IPS DF 19.7 (cell line): ENCODE data around the gene RABGGTA.
A peak's percentile ranks its signal among the peaks of the same experiment; 100 is the strongest.
"Not testable (repeated sequence)": the region's sequence is repeated elsewhere in the genome, so short reads cannot be mapped to it uniquely, and the experiment has no call there.

Source experiments
- DNase-seq: peaks from one replicate; pipeline ENCODE4 v3.0.0-alpha.2; 2013; ENCODE audit warnings: low read depth, low spot score

RABGGTA gene

DNA sequence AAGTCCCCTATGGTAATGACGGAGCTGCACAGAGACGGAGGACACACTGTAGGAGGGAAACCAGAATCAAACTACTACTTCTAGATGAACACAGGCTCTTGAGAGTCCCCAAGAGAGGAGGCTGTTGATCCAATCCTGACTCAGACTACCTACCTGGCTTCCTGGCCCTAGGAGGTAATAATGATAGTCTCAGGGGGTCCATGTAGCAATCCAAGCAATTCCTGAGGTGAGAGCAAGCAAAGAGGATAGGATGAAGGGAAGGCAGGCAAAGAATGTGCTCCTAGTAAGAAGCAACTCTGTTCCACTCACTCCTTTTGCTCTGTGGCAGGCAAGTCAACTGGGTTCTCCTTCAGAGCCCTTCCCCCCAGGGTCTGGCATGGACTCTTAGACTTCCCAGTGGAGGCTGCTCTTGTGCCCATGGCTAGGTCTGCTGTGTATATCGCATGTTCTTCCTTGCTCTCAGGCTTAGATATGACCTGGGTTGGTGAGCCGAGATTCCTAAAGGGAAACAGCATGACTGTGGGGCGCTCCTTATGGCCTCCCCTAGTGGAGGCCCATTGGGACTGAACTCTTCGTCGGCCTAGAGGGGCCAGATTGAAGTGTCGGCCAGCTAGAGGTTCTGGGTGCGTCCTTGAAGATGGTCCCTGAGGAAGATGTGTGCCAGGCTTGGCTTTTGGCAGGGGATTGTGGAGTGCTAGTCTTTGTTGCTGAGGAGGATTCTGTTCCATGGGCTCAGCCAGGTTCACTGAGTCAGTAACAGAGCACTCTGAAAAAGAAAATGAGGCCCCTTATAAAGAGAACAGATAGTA is 31.1 kb downstream of the RABGGTA start:
- no peak for DNase-seq

DNA sequence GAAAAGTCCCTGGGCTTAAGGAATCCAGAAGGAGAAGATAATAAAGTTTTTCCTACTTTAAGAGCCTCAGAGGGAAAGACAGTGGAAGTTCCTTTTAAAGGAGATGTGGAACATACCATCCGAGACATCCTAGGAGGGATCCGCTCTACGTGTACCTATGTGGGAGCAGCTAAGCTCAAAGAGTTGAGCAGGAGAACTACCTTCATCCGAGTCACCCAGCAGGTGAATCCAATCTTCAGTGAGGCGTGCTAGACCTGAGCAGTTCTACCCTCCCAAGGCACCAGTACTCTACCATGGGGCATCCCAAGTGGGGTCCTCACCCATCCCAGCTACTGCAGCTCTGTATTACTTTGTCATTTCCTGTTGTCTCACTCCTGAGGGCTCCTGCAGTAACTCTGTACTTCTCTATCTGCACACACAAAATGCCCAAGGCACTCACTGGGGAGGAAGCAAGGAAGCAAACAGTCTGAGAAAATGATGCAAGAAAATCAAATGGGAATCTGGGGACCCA is 32.8 kb downstream of the RABGGTA start:
- DNase-seq: no peak

DNA sequence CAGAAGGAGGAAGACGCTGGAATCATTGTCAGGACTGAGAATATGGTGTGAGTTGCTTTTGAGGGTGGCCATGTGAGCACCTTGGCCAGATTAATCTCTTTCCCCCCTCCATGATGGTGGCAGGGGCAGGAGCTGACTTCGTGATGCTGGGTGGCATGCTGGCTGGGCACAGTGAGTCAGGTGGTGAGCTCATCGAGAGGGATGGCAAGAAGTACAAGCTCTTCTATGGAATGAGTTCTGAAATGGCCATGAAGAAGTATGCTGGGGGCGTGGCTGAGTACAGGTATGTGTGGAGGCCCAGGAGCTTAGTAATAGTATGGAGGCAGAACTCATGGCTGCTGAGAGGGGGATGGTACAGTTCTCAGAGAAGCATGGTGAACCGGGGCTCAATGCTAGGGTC is 33.3 kb downstream of the RABGGTA start:
- DNase-seq: no peak

DNA sequence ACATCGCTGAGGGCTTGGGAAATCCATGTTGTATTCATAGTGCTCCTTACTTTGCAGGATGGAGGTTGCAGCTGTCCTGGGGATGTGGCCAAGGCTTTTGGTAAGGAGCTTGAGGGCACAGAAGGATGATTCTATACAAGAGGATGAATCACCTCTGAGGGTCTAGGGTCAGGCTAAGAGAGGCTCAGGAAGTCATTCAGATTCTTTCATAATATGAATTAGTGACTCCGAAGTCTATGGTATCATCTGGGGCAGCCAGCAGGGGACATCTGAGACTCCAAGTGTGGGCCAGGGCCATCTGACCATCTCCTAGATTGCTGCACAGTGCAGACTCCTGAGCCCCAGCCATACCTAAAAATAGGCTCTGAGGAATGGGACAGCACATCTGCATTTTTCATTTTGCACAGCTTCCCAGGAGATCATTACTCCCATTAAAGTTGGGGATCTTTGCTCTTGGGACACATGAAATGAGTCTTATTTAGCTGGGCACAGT is 33.9 kb downstream of the RABGGTA start:
- no peak for DNase-seq

DNA sequence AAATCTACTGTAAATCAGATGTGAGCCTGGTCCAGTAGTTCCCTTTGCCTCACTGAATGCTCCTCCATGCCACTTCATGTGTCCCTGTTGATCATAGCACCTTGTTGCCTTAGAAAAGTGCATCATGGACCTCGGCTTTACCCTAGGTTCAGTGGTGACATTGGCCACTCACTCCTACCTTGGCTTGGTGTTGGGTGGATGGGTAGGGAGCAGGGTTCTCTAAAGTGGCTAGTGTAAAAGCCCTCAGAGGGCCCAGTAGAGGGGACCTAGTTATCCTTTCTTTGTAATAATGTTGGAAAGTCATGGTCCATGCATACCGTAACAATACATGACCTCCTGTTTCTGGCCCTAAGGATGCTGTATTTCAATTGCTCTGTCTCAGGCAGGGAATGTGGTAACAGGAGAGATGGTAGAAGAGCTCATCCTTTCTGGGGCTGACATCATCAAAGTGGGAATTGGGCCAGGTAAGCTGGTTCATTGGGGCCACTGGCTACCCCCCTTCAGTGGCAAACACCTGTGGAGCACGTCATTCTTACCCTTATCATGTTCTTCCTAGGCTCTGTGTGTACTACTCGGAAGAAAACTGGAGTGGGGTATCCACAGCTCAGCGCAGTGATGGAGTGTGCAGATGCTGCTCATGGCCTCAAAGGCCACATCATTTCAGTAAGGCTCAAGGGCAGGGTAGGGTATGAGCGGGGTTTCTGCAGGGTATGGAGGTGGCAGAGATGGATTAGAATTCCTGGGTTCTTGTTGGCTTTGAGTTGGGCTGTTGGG is 34.5 kb downstream of the RABGGTA start:
- DNase-seq: no peak

DNA sequence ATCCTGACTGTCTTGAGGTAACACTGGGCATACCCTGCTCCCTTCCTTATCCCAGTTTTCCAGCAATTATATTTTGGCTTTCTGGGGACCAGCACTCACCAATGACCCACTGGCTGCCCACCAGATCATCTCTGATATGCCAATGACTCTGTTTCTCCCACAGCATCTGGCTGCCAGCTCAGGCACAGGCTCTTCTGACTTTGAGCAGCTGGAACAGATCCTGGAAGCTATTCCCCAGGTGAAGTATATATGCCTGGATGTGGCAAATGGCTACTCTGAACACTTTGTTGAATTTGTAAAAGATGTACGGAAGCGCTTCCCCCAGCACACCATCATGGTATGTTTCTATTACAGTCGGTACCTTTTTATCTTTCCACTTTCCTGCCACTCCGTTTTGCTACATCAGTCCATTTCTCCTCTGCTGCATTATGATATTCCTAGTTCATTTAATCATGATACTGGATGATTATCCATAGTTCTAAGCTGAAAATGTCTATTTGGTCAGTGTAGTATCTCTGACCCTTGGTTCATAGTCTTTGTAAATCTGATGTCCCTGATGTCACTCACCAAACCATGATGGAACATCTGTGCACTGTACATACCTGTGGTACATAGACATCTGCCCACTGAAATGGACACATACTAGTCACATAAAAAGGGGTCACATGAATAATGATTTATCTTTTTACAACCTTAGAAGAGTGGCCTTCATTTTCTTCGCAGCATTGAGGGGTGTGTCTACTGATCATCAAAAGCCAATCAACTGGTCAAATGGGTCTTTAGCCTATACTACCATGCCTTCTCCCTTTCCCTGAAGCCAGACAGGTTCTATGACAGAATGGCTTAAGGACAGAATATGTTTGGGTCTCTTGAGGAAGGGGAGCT is 35.4 kb downstream of the RABGGTA start:
- no peak for DNase-seq

DNA sequence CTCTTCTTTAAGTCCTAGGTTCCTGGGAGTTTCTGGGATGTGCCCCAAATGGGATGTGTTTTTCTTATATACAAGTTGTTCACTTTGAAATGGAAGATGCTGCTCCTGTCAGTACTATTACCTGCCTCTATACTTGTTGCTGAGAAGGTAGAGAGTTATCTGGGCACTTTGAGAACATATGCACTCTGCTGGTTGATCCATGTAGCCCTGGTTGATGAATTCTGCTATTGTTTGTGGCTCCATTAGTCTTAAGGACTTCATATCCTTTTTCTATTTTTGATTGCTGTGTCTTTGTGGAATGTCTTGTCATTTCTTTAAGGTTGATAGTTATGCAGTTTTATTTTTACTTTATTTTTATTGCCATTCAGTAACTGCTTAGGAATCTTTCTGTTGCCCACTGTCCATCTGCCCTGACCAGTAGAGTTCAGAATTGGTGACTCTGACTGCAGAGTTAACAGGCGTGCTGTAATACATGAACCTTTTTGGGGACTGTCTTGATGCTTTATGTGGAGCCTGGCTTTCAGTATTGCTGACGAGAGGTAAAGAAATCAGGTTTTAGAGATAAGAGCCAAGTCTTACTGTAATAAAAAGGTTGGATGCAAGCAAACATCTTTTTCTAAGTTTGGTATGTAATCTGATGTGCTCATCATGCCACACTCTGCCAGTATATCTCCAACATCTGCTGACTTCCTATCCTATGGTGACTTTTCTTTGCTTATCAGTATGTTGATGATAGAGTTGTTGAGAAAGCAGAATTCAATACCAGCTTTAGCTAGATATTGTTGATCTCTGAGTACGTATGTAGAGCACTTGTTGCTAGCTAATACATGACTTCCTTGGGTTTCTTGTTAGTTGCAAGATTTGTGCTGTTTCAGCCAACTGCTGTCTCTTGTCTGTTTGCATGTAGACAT is 37.0 kb downstream of the RABGGTA start:
- no peak for DNase-seq

DNA sequence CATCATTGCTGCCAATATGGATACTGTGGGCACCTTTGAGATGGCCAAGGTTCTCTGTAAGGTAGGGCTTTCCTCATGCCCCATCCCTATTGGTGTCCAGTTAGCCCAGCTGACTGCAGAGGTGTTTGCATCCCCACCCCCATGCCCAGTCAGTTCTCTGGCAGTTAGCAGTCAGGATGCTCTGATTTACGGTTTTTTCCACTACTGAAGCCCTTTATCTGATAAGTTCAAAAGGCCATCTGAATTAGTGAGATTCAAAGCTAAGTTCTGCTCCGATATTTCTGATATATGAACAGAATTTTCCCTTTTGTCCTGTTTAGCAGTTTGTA is 37.9 kb downstream of the RABGGTA start:
- DNase-seq: no peak

DNA sequence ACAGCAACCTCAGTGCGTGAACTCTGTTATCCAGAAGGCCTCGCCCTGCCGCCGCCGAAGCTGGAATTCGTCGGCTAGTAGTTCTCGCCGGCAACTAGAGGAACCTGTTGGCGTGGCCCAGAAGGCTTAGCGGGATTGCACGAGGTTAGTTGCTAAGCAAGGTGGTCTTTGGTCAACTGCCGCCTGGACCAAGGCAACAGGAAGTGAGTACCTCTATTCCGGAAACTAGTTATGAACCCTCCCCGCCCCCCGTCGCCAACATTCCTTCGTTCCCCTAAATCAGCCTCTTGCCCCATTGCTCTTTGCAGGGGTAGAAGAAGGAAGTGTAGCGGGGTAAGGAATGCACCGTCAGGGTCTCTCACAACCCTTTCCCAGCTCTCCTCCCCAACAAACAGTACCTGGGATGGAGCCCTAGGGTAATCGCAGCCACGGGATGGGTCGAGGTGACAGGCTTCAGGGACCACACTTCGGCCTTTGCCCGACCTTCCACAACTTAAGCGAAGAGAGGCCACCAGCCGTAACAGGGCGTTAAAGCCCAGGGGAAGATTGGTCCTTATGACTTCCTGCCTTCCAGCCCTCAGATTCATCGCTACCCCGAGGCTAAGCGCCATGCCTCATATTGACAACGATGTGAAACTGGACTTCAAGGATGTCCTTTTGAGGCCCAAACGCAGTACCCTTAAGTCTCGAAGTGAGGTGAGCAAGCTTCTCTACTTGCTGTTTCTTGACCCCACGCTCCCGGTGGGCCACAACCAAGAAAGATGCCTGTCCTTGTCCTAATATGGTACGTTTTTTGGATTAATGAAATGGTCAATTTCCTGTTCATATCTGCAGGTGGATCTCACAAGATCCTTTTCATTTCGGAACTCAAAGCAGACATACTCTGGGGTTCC is 38.5 kb downstream of the RABGGTA start, which contains the start of gene GMPR2:
Gene GMPR2 (plus strand): TSS at position 285 of the 893 bp plus-strand sequence. CDS start 325 bp downstream, at position 610.
- no peak for DNase-seq

DNA sequence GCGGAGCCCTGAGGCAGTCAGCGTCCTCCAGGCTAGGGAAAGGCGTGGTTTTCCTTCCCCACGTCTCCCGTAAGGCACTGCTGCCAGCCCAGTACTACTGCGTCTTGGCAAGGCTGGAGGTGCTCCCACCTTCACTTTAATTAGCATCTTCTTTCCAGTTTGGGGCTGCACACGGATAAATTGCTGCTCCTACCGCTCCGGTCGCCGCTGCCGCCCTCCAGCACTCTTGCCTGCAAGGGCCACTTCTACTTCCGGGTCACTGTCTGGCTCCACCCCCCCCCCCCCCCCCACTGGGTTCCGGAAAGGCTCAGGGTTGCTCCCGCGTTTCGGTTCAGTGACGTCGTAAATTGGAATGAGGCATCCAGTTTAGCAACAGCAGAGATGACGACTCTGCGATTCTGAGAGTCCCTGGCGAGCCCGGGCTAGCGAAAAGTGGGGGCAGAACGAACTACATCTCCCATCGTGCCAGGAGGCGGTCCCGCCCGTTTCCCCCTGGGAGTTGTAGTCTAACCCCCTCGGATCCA is 39.2 kb downstream of the RABGGTA start, which contains the start of gene NEDD8:
Gene NEDD8 (minus strand): TSS at position 247 of the 524 bp plus-strand sequence. CDS start 100 bp downstream, at position 147.
- DNase-seq: peak; percentile 78

DNA sequence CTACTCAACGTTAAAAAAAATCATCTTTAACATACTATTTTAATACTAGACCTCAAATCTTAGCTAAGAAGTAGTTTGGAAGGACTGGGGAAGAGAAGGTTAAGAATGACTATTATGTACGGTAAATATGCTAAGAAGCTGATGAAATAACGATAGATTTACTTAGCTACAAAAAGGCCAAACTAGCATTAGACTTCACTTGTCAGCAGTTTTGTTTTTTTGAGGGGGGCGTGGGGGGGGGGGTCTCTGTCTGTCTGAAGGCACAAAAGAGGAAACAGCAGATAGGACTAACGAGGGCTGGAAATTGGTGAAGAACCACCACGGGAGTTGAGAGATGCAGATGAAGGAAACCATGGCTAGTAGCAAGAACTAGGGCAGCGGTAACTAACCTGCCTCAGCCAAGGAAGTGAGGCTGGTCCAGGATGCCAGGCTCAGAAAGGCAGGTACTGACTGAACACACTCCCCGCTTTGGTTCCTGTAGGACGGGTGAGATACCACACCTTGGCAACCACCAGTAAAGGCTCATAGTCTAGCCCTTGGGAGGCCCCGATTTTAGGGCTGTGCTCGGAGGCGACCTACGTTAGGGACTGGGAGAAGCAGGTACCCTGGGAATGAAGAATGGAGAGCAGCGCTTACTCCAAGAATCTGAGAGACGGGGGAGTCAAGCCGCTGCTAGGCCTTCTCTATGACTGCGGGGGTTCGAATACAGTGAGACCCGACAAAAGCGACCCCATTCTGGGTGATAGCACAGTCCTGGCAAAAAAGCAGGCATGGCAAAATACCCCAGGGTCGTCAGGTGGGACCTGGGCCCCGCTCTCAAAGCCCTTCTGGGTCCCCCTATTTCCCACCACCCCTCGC is 39.9 kb downstream of the RABGGTA start:
- no peak for DNase-seq

DNA sequence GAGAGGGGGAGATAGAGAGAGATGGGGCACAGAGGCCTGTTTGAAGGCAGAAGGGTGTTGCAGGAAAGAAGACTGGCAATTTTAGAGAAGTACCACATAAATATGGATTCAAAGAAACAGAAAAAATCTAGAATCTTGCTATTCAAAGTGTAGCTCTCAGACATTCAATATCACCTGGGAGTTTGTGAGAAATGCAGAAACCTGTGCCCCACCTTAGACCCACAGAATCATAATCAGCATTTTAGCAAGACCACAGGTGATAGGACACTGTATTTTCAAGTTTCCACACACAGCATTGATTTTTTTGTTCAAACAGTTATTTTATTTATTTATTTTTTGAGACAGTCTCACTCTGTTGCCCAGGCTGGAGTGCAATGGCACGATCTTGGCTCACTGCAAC is 42.5 kb downstream of the RABGGTA start:
- DNase-seq: no peak

DNA sequence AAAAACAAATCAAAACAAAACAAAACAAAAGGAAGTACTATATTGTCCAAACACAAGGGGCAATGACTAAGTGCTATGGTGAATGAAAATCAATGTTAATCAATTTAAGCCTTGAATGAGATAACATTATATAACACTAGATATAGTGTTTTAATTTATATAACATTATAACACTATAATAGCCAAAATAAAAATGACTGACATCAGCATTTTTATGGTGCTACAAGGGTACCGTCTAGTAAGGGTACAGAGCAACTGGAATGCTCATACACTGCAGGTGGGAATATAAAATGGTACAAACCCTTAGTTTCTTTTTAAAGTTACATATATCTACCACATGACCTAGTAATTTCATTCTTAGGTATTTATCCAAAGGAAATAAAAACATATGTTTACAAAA is 44.9 kb downstream of the RABGGTA start:
- no peak for DNase-seq

DNA sequence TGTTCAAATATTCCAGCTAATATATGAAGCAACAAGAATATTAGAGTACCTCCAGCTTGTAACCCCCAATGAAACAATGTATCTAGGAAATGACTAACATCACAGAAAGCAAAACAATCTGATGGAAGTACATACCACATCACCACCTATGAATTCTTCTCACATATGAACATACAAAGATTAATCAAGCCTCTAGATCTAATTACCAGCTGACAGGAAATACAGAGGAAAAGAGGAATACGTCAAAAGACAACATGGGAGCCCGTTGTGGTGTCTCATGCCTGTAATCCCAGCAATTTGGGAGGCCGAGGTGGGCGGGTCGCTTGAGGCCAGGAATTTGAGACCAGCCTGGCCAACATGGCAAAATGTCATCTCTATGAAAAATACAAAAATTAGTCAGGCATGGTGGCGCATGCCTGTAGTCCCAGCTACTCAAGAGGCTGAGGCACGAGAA is 46.8 kb downstream of the RABGGTA start:
- no peak for DNase-seq

DNA sequence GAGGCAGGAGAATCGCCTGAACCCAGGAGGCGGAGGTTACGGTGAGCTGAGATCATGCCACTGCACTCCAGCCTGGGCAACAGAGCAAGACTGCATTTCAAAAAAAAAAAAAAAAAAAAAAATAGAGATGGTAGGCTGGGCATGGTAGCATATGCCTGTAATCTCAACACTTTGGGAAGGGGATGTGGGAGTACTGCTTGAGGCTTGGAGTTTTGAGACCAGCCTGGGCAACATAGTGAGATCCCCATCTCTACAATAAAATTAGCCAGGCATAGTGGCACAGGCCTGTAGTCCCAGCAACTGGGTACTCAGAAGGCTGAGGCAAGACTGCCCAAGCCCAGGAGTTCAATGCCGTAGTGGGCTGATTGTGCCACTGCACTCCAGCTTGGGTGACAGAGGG is 48.4 kb downstream of the RABGGTA start:
- DNase-seq: not testable (repeated sequence)

DNA sequence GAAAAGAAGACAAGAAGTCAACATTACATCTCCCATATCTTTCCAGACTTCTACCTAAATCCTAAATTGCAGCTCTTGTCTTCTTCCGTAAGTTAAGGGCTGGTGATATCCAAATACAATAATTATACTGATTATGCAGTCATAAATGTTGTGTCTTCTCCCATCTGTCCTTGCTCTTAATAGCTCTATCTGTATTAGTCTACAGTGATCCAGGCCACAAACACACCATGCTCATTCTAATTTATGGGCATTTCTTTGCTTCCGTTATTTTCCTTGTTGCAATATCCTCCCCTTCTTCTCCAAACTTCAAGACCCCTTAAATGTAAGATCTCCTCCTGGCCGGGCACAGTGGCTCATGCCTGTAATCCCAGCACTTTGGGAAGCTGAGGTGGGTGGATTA is 51.9 kb downstream of the RABGGTA start:
- DNase-seq: no peak

DNA sequence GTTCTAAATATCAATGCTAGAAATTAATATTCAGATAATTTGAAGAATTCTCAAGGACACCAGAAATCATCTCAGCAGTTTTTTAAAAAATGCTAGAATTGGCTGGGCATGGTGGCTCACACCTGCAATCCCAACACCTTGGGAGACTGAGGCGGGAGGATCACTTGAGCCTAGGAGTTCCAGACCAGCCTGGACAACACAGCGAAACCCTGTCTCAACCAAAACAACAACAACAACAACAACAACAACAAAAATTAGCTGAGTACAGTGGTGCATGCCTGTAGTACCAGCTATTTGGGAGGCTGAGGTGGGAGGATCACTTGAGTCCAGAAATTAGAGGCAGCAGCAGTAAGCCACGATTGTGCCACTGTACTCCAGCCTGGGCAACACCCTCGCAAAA is 52.3 kb downstream of the RABGGTA start:
- no peak for DNase-seq

DNA sequence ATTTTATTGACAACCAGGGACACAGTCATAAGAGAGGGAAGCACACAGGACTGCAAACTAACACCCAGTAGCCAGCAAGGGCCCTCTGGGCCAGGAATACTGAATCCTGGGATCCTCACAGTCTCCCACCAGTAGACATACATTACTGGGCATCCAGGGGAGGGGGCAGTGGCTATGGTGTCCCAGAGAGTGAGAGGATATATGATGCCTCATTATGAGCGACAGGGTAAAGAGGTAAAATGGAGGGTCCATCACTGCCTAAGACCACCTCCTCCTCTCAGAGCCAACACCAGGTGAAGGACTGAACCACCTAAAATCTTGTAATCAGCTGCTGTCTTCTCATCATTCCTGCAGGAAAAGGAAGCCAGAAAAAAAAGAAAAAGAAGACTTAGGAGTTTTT is 54.5 kb downstream of the RABGGTA start:
- not testable (repeated sequence) for DNase-seq
